Mucosa of rectum (tissue), 2 donors: ENCODE measurements around the gene IFNA14.
"Not testable (repeated sequence)": the region's sequence is repeated elsewhere in the genome, so short reads cannot be mapped to it uniquely, and the experiment has no call there.

Experiments used
- H3K27ac ChIP-seq, 2 donors: one replicate each; pipeline ENCODE4 v1.7.0; 2013; ENCODE audit warnings: inconsistent platforms in 2 of 2, low read depth in 2 of 2, low read length in 2 of 2
- H3K27me3 ChIP-seq, 2 donors: one replicate each; pipeline ENCODE4 v1.7.0; 2013; ENCODE audit warnings: low read length in 2 of 2; ENCODE audit not compliant: control insufficient read depth in 2 of 2, insufficient read depth in 2 of 2
- H3K36me3 ChIP-seq, 2 donors: one replicate each; pipeline ENCODE4 v1.7.0; 2013; ENCODE audit warnings: low read length in 2 of 2; ENCODE audit not compliant: control insufficient read depth in 2 of 2, insufficient read depth in 2 of 2
- H3K4me1 ChIP-seq, 2 donors: one replicate each; pipeline ENCODE4 v1.7.0; 2013; ENCODE audit warnings: low read length in 2 of 2, mild to moderate bottlenecking in 1 of 2; ENCODE audit not compliant: control insufficient read depth in 2 of 2, insufficient read depth in 2 of 2
- H3K4me3 ChIP-seq, 2 donors: one replicate each; pipeline ENCODE4 v1.7.0; 2013; ENCODE audit warnings: low read length in 2 of 2
- H3K9ac ChIP-seq, 2 donors: one replicate each; pipeline ENCODE4 v1.7.0; 2013; ENCODE audit warnings: low read length in 2 of 2, low read depth in 1 of 2, mild to moderate bottlenecking in 1 of 2
- H3K9me3 ChIP-seq, 2 donors: one replicate each; pipeline ENCODE4 v1.7.0; 2013; ENCODE audit warnings: low read length in 2 of 2; ENCODE audit not compliant: control insufficient read depth in 2 of 2
- donor health status: healthy.
- donor health status: Normal muscosa, but diverticular disease.

Gene IFNA14

GRCh38 chr9:21255538-21256212 is 15.9 kb upstream of the IFNA14 start:
- no peak overlapping the region for H3K27ac ChIP-seq
- H3K9ac ChIP-seq = no peak overlapping the region
- H3K36me3 ChIP-seq = no peaks in the 10 kb centered on the region
- no peaks in the 10 kb centered on the region for H3K27me3 ChIP-seq
- H3K4me3 ChIP-seq = no peak overlapping the region
- no peaks in the 10 kb centered on the region for H3K9me3 ChIP-seq
- no peaks in the 10 kb centered on the region for H3K4me1 ChIP-seq

GRCh38 chr9:21252721-21253547 is 13.1 kb upstream of the IFNA14 start:
- Histone ChIP-seq H3K9ac (no peak overlapping the region), H3K4me3 (no peak overlapping the region), H3K27ac (no peak overlapping the region), H3K36me3 (no peaks in the 10 kb centered on the region), H3K9me3 (no peaks in the 10 kb centered on the region), H3K27me3 (no peaks in the 10 kb centered on the region), H3K4me1 (no peaks in the 10 kb centered on the region)

GRCh38 chr9:21251638-21252037 is 11.8 kb upstream of the IFNA14 start:
- Histone ChIP-seq H3K36me3 (no peaks in the 10 kb centered on the region), H3K27me3 (no peaks in the 10 kb centered on the region), H3K4me1 (no peaks in the 10 kb centered on the region), H3K9ac (no peak overlapping the region), H3K27ac (no peak overlapping the region), H3K4me3 (no peak overlapping the region), H3K9me3 (no peaks in the 10 kb centered on the region)

- Histone ChIP-seq H3K27me3 (no peaks in the 10 kb centered on the region), H3K4me3 (no peak overlapping the region), H3K9me3 (no peaks in the 10 kb centered on the region), H3K36me3 (no peaks in the 10 kb centered on the region), H3K4me1 (no peaks in the 10 kb centered on the region), H3K27ac (no peak overlapping the region), H3K9ac (no peak overlapping the region)
Observed at GRCh38 chr9:21251190-21251589, 11.4 kb upstream of the IFNA14 start.

- H3K27me3 ChIP-seq = no peaks in the 10 kb centered on the region
- no peak overlapping the region for H3K27ac ChIP-seq
- no peaks in the 10 kb centered on the region for H3K4me1 ChIP-seq
- H3K9ac ChIP-seq = no peak overlapping the region
- no peaks in the 10 kb centered on the region for H3K36me3 ChIP-seq
- H3K9me3 ChIP-seq = no peaks in the 10 kb centered on the region
- no peak overlapping the region for H3K4me3 ChIP-seq
Observed at GRCh38 chr9:21244836-21245235, 5.0 kb upstream of the IFNA14 start.

GRCh38 chr9:21236360-21236714 is 3.5 kb downstream of the IFNA14 start:
- not testable (repeated sequence) for H3K4me1 ChIP-seq, H3K36me3 ChIP-seq, H3K27ac ChIP-seq, H3K27me3 ChIP-seq, H3K9me3 ChIP-seq, H3K9ac ChIP-seq, H3K4me3 ChIP-seq

GRCh38 chr9:21235468-21236359 is 4.1 kb downstream of the IFNA14 start:
- not testable (repeated sequence) for H3K9ac ChIP-seq, H3K36me3 ChIP-seq, H3K27me3 ChIP-seq, H3K27ac ChIP-seq, H3K4me3 ChIP-seq, H3K4me1 ChIP-seq, H3K9me3 ChIP-seq

- H3K27ac ChIP-seq = no peak overlapping the region
- no peaks in the 10 kb centered on the region for H3K9me3 ChIP-seq
- no peak overlapping the region for H3K9ac ChIP-seq
- no peaks in the 10 kb centered on the region for H3K4me1 ChIP-seq
- H3K4me3 ChIP-seq = no peak overlapping the region
- no peaks in the 10 kb centered on the region for H3K27me3 ChIP-seq
- H3K36me3 ChIP-seq = no peaks in the 10 kb centered on the region
Observed at GRCh38 chr9:21234153-21234687, 5.6 kb downstream of the IFNA14 start.

- no peak overlapping the region for H3K4me3 ChIP-seq
- H3K27me3 ChIP-seq = no peaks in the 10 kb centered on the region
- no peaks in the 10 kb centered on the region for H3K36me3 ChIP-seq
- H3K9me3 ChIP-seq = no peaks in the 10 kb centered on the region
- H3K9ac ChIP-seq = no peak overlapping the region
- no peak overlapping the region for H3K27ac ChIP-seq
- no peaks in the 10 kb centered on the region for H3K4me1 ChIP-seq
Observed at GRCh38 chr9:21233258-21233657, 6.5 kb downstream of the IFNA14 start.

- Histone ChIP-seq H3K27me3 (no peaks in the 10 kb centered on the region), H3K9ac (no peak within 1 kb of the TSS), H3K36me3 (no peaks in the 10 kb centered on the region), H3K27ac (no peak within 1 kb of the TSS), H3K4me1 (no peaks in the 10 kb centered on the region), H3K4me3 (no peak within 1 kb of the TSS), H3K9me3 (no peaks in the 10 kb centered on the region)
Observed at GRCh38 chr9:21228122-21228521, 11.7 kb downstream of the IFNA14 start, which contains the start of gene IFNA17. Gene IFNA17, minus strand, starts transcription at chr9:21228222. Its CDS starts 49 bp downstream, at chr9:21228173.
